Cerebellar nuclear complex (tissue), 1 donor: ENCODE measurements around the gene CENPP.

Experiments used
- DNase-seq, 2 experiments: peaks; one replicate each; lab custom pipeline; 2025; lab: John Stamatoyannopoulos, UW

The CENPP gene

DNA sequence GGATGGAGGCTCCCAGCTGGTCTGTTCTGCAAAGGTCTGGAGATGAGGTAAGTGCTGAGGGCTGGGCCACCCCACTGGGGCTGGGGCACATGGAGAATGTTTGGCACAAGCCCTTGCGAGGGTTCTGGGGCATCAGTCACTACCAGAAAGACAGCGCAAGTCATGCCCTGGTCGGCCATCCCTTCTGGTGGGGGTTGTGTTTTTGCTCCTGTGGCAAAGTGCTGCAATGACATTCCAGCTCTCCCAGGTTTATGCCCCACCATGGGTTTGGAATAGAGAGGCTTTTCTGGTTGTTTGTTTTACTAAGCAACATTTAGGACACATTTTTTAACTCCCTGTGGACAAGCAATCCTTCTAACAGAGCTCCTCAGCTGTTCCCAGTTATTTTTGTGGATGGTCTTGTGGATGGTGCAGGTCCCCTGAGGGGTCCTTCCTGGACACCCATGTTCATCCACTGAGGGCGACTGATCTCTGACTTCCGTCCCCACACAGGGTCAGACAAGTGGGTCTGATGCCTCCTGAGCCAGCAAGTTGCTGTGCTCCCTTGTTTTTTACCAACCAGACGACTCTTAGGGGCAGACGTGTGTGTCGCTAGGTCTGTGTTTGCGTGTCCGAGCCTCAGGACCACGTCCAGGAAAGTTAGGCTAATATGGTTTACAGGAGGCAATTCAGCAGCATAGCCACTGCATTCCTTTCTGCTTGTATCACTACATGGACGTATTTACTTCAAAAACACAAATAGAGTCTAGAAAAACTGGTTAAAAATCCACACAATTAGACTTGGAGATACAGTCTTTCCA, 274.9 kb downstream of the CENPP start:
- no peak for DNase-seq

DNA sequence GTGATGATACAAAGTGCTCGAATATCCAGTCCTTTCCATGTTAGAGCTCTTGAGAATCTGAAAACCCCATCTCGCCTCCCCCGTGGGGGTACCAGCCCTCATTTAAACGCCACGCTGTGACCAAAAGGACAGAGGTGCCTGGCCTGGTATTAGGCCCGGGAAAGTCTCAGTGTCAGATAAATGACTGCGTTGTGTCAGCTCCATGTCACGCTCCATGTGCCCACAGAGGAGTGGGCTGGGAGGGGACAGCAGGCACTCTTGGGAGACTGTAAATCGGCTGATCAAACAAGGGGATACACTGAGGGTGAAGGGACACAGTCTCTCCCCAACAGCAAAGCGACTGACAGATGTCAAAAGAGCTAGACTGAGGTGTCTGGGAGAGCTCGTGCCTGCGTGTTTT, 275.7 kb downstream of the CENPP start:
- no peak for DNase-seq

DNA sequence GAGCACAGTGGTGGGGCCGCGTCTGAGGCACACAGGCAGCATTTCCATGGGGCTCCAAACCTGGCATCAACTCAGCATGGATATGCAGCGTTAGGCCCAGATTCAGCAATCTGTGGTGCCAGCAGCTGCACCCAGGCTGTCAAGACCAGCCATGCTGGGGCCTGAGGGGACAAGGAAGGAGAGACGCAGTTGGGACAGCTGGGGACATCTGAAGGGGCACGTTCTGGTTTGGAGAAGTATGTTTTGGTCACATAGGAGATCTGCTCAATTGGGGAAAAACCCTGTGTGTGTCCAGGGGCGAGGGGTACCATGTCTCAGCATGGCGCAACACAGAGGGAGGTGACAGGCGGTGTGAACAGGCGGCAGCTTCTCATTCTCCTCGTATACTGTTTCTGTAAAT, 276.7 kb downstream of the CENPP start:
- no peak for DNase-seq

DNA sequence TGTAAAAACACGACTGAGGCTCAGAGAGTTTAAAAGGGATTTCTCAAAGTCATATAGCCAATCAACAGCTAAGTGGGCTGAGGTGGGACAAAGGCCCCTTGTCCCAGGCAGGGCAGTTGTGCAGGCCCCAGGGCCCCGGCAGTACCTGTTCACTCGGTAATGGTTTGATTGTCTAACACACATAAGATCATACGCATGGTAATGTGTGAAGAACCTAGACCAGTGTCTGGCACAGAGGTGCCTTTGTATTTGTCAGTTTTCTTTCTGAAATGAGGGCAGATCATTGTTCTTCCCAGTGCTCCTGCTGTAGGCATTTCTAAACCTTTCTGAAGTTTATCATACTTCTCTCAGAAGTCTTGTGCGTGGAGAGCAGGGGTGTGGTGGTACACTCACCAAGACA, 277.3 kb downstream of the CENPP start:
- no peak for DNase-seq

DNA sequence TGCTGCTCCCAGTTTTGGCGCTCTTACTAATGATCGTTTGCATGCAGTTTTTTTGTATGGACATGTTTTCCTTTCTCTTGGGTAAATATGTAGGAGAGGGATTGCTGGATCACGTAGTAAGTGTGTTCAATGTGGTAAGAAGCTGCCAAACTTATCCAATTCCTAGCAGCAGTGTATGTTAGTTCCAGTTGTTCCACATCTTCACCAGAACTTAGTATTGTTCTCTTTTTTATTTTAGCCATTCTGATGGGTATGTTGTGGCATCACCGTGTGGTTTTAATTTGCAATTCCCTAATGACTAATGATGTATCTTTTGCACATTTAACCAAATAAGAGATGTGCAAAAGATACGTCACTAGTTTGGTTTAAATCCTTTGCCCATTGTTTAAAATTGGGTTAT, 278.2 kb downstream of the CENPP start:
- no peak for DNase-seq

DNA sequence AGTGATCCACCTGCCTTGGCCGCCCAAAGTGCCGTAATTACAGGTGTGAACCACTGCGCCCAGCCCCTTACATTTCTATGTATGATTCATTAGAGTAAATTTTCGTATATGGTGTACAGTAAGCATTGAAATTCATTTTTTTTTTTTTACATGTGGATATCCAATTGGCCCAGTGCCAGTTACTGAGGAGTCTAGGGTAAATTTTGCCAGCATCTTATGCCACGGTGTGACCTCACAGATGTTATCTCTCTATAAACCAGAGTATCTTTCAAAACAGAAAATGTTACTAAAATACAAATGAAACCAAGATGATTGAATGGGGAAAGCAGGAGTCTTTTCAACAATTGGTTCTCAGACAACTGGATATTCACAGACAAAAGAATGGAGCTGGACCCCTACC, 279.5 kb downstream of the CENPP start:
- DNase-seq: no peak

DNA sequence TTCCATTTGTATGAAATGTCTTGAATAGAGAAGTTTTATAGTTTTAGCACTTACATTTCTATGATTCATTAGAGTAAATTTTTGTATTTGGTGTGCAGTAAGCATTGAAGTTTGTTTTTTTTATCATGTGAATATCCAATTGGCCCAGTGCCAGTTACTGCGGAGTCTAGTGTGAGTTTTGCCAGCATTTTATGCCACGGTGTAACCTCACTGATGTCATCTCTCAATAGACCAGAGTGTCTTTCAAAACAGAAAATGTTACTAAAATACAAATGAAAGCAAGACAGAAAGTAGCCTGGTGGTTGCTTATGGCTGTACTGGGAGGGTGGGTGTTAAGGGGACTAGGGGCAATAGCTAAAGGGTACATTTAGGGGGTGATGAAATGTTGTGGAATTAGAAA, 281.3 kb downstream of the CENPP start:
- DNase-seq: no peak

DNA sequence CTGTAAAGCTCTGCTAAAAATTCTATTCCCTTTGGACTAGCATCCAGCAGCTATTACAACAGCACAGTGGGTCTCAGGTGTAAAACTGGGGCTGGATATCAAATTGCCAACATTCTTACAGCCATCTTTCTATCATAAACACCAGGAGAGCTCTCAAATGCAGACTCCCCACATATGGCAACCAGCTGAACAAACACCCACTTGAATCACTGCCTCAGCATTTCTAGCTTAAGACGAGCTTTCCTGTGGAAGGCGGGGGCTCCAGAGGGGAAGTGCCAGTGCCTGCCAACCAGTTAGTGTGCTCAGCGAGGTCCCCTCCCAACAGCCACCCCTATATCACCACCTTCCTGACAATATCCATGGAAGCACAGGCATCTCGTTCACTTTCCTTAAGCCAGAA, 282.0 kb downstream of the CENPP start:
- no peak for DNase-seq

DNA sequence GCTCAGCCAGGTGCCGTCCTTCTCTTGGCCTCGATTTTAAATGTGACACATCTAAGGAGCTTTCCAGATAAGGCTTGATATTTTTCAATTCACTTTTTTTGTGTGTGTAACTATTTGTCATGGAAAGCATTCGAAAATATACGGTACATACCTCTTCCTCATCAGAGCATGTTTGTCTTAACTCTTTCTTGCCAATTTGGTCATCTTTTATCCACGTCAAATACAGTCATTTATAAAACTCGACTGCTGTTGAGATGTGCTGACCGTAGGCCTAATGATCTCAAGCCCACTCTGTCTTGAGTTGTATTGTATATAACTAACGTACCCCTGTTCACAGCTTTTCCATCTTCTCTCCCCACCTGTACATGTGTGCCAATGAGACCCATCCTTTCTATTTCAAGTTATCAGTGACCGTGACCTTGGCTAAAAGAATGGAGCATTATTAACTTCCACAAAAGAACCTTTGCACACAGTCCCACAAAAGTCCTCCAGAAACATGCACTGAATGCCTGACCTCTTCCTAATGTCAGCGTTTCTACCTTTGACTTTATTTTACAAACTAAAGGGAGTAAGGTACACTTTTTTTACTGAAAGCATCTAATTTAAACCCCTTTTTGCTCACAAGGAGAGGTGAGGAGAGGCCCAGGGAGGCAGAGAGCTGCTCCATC, 282.6 kb downstream of the CENPP start:
- no peak for DNase-seq

DNA sequence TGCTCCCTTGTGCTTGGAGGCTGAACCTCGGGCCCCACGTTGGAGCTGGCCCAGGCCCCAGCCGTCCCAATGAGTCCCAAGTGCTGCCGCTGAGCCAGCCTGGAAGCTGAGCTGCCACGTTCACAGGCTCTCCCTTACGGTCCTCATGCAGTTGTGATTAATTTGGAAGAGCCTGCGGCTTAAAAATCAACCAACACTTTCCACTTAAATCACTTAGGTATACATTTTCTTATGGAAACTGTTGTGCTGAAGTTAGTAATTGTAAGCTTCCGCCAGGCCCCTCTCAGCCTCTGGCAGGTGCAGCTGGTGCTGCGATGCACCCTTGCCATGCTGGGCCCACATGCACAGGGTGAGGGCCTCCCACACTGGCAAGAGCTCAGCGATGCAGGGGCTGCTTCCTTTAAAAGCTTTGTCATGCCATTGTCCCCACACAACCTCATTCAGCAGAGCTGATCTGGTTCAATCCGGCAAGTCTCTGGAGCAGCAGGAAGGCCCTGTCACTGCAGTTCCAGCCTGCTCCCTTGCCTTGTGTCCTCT, 283.2 kb downstream of the CENPP start:
- DNase-seq: peak in 1 of 2 experiments; percentile 6

DNA sequence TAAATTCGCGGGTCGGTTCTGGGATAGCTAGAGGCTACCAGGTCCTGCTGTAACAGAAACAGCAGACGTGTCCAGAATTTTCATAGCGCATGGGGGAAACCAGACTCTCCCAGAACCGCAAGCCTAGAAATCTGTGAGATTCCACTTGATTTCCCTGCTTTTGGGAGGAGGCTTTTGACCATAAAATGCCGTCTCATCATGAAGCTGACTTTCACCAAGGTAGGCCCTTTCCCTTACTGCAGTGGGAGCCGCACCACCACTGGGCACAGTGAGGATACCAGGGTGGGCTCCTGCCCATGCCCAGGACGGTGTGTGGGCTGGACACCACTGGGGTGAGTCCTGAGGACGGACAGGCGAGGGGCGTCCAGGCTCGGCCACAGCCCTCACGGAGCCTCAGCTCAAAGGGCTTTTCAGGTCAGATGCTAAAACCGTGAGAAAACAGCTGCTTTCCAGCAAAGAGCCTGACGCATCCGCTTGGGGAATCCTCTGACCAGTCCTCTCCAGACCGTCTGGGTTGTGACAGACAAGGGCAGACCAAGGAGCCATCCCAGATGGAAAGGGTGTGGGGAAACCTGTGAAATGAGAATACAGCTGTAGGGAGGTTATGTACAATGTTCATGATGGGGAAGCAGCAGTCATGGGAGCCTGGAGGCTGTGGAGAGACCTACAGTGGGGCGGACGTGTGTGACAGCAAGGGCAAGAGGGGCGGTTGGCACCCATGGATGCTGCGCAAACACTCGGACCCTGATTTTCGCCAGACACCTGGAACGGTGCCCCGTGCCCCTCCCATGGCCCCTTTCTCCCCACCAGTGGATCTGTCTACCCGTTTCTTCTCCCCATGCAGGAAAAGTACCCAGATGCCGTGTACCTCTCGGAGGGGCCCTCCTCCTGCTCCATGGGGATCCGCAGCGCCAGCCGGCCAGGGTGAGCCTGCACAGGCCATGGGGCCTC, 285.0 kb downstream of the CENPP start:
- DNase-seq: no peak

DNA sequence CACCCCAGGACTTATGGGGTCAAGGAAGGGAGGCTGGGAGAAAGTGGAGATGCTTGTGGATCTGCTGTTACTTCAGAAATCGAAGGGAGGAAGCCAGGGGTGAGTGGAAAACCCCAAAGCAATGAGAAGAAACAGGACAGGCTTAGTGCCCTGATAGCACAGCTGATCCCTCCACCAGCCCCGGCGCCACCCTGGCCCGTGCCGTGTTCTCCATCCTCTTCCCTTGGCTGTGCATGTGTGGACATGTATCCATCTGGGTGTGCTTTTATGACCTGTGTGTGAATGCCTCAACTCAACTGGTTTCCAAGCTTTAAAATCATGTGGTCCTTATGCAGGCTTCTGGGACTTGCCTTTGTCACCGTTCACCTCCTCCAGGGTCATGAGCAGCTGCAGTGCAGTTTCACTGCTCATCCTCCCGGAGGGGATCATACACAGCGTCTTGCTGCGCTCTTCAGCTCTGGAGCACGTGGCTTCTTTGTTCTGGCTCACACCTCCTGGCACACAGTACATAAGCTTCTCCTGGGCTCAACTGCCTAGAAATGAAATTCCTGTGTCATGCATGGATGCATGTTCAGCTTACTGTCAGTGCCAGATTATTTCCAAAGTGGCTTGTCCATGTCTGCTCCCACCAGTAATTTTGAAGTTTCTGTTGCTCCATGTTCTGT, 286.0 kb downstream of the CENPP start:
- peak in 1 of 2 experiments; percentile 16 for DNase-seq

DNA sequence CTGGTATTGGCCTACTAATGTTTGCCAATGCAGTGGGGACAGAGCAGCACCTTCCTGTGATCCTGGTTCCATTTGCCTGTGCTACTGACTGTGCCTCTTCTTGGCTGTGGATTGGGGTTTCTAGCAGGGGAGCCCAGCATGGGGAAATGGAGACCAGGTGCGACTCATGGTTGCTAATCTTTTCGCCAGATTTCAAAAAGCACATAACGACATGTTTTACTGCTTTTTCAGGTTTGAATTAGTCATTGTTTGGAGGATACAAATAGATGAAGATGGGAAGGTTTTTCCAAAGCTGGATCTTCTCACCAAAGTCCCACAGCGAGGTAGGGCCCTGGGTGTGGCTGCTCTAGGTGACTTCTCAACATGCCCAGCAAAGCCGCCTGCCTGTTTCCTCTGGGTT, 286.5 kb downstream of the CENPP start:
- no peak for DNase-seq

DNA sequence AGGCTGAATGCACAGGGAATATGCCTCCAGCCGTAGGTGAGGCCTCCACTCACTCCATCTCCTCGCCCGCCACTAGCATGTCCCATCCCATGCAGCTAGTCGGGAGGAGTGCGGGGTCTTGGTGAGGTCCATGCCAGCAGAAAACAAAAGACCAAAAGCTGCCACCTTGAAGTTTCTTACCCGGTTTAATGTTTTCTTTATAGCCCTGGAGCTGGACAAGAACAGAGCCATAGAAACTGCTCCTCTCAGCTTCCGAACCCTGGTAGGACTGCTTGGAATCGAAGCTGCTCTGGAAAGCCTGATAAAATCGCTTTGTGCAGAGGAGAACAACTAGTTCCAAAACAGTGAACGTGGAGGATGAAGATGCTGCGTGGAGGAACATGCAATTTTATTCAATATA, 287.1 kb downstream of the CENPP start:
- no peak for DNase-seq

DNA sequence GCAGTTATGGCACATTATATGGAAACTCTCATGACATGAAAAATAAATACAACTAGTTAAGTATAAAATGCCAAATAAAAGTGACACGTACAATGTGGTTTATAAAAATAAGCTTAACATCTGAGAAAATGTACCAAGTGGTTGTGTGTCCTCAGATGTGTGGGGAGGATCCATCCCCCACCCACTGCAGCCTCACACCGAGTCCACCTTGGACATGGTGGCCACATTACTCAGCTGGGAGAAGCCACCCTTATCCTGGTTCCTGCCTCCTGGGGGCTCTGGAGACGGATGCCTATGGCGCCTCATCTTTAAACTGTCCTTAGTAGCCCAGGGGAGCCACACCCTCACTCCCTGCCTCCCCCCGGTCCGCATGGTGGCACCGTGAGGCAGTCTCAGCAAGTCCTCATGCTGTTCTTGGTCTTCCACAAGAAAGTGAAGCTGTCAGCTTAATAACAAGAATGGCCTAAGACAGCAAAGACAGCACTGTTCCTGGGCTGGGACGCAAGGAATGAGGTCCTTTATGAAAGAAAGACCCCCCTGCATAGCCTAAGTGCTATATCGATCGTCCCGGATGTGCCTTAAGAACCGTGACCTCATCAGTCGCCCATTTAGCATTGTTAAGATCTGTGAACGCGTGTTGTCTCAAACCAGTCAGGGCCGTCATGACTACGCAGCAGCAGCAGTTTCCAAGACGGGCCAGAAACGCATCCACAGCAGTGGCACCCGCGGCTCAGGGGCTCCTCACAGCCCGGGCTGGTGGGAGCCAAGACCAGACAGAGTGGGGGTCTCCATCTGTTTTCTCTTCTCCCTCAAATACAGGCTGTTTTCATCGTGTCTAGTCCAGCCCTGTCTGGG, 287.7 kb downstream of the CENPP start:
- DNase-seq: no peak

DNA sequence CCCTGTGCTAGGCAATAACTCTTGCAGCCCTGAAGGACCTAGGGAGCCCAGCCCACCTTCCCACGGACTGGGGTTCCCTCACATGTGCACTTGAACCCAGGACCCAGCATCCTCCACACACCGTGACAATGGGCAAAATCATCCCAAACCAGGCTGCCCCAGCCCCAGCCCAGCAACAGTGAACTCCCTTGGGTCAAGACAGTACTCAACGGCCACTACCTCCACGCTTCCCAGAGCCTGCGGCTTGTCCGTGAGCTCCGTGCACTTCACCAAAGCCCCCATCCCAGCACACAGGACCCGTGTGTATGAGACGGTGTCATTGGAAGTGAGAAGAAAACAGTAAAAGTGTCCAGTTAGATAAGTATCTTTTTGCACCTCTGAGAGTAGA, 288.4 kb downstream of the CENPP start:
- DNase-seq: no peak

DNA sequence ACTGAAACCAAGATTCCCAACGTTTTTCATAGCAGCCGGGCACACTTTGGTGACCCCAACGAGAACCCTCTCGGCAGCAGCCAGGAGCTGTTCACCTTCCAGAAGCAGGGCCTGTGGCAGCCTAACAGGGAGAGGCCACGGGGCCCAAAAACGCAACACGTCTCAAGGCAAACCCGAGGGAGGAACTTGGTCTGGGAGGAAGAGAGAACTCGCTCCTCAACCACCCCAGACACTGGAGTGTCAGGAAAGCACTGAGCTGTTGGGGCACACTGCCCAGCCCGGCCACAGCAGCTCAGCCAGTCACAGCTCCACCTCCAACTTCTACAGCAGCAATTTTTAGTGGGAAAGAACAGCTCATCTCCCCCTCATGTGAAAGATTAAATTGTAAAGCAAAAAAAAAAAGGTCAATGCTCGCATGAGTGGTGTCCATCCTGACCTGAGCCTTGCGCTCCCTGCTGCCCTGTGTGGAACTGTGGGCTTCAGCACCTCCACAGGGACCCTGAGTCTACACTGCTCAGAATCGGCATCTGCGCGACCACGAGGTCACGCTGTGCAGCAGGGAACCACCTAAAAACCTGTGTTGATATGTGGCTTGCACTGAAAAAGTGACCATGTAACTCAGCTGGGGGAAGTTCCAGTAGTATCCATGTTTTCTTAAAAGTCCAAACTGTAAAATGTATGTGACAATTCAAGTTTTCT, 289.2 kb downstream of the CENPP start:
- DNase-seq: no peak

DNA sequence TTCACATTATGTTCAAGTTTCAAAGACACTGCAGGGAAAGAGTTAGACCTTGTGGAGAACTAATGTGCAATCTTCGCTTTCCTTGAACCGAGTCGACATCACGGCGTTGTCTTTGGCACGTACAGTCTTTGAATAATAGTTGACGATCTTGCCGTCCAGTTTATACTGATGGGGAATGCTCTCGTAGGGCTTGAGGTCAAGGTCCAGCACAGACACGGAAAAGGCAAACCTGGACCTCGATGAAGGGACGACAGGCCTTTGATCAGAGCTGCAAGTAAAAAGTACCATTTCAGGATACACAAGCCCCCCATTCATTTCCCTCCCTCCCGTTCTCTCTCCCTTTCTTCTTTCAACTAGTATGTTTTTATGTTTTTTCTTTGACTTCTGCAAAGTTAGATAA, 290.0 kb downstream of the CENPP start:
- no peak for DNase-seq

DNA sequence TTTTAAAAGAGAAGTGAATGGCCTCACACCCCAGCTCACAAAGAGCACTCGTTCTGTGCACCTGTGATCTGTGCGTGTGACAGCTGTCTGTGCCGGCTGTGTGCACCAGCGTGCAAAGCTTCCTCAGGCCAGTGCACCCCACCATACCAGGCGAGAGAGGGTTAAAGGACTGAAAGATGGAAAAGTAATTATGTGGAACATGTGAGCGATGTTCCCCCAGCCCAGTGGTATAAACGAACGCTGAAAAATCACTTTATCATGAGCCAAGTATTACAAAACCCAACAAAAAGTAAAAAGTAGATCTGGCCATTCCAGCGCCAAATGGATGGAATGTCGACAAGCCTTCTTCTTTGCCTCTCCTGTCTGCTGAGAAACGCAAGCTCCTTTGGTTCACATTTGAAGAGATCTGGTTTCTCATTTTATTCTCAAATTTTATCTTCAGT, 290.5 kb downstream of the CENPP start:
- DNase-seq: no peak

DNA sequence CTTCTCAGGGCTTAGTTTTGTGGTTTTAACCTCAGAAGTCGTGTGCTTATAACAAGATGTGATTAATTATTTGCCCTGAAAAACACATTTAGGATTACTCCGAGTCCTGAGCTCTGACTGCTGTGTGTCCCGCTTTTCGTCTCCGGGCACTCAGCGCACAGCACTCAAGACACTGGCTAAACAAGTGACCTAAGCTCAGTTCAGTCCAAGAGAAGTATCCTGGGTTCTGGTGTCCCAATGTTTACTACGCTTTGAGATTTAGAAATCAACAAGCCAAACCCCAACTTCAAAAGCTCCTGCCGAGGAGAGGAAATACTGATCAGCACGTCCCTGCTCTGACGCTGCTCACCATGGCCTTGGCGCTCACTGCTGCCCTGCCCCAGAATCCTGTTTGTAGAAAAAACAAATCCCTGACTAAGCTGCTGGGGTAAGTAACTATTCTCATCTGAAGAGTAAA, 290.9 kb downstream of the CENPP start:
- no peak for DNase-seq
